Aorta (tissue), 5 donors: ENCODE data around the gene SCNN1B. TPM values are rescaled to one million over a fixed set of nuclear protein-coding genes. Genes with fewer than 3 reads are reported as not detected.

Experiments used
- ATAC-seq: fragments of 200-7000 bp; cut with Tn5 transposase; one replicate; pipeline ENCODE4 v1.9.1; 2022; ENCODE audit warnings: moderate library complexity; ENCODE audit not compliant: low FRiP score
- DNase-seq, 2 donors: peaks; one replicate each; pipeline ENCODE4 v3.0.0-alpha.2; 2020
- H3K27ac ChIP-seq, 2 donors: one replicate each; pipeline ENCODE4 v1.5.1; 2013; ENCODE audit warnings: low read length in 2 of 2, mild to moderate bottlenecking in 2 of 2, moderate library complexity in 2 of 2, control low read depth in 1 of 2, inconsistent platforms in 1 of 2, low read depth in 1 of 2
- H3K27me3 ChIP-seq, 2 donors: one replicate each; pipeline ENCODE4 v1.6.1; 2013; ENCODE audit warnings: control low read depth in 1 of 2, low read length in 1 of 2, mild to moderate bottlenecking in 1 of 2, moderate library complexity in 1 of 2; ENCODE audit not compliant: insufficient read depth in 2 of 2, control insufficient read depth in 1 of 2
- H3K36me3 ChIP-seq, 2 donors: one replicate each; pipeline ENCODE4 v1.6.1; 2013; ENCODE audit warnings: control low read depth in 1 of 2, low read length in 1 of 2, mild to moderate bottlenecking in 1 of 2; ENCODE audit not compliant: insufficient read depth in 2 of 2, control insufficient read depth in 1 of 2
- H3K4me1 ChIP-seq, 2 donors: one replicate each; pipeline ENCODE4 v1.6.1; 2013; ENCODE audit warnings: low read length in 2 of 2, control low read depth in 1 of 2, mild to moderate bottlenecking in 1 of 2, moderate library complexity in 1 of 2; ENCODE audit not compliant: insufficient read depth in 2 of 2, control insufficient read depth in 1 of 2
- H3K4me3 ChIP-seq, 2 donors: one replicate each; pipeline ENCODE4 v1.5.1; 2013; ENCODE audit warnings: low read length in 2 of 2, control low read depth in 1 of 2, mild to moderate bottlenecking in 1 of 2
- H3K9me3 ChIP-seq: one replicate; pipeline ENCODE4 v1.6.1; 2013; ENCODE audit warnings: mild to moderate bottlenecking, low read length; ENCODE audit not compliant: control insufficient read depth
- WGBS, 2 donors: extraction: QIAGEN DNeasy Blood & Tissue Kit; methylation state at CpG; one replicate each; pipeline ENCODE4 v1.1.7; 2013; 5-methylcytosine and 5-hydroxymethylcytosine counted together
- intact Hi-C, 2 donors: fragments of 100-400 bp; cut with DNase I; formaldehyde crosslinking; loops; one replicate each; pipeline versions ENCODE4 v1.14.2 to v1.15.0; 2022
- polyA plus RNA-seq, 2 donors: library from polyadenylated mRNA; stranded (reverse); fragments of 200-250 nt; gene quantifications; one replicate each; pipeline ENCODE4 v1.2.3, GENCODE V29; 2013
- total RNA-seq, 2 donors: library from RNA; stranded (reverse); fragmentation: NEBNext Ultra II Directional; extraction: Animal tissue kit (Norgen Biotek cat#: 25700); gene quantifications; one replicate each; pipeline ENCODE4 v1.2.1, GENCODE V29; 2021
- donor health status: healthy with polysubstance abuse.
- donor health status: Bipolar disorder and iron deficiency.
- donor health status: DM: no; HTN: no; CAD: no.
- donor health status: DM: no; HTN: no; CAD: no.
- donor health status: DM: yes; HTN: yes; CAD: no.

Gene SCNN1B
- total and polyA plus RNA-seq, 4 donors, result 0.59 to 1.6 (median 1.2) TPM

- DNase-seq (peak in 1 of 2 donors; percentile 23), ATAC-seq (no peak)
- no peaks in the 10 kb centered on the region for H3K4me1 ChIP-seq
- H3K27me3 ChIP-seq, result no peaks in the 10 kb centered on the region
- no peaks in the 10 kb centered on the region for H3K36me3 ChIP-seq
- intact Hi-C loops, result no loop called here
- no peak overlapping the region for H3K27ac ChIP-seq
- peaks cover 2% of the 10 kb centered on the region for H3K9me3 ChIP-seq
- 91 to 96% methylated on average over 5 of the region's 5 CpGs for WGBS, 2 donors
- no peak overlapping the region for H3K4me3 ChIP-seq
These were observed 8.6 kb downstream of the SCNN1B start for GRCh38 chr16:23310744-23311143.

- 63 to 79% methylated on average over 2 of the region's 2 CpGs for WGBS, 2 donors
These were observed 14.1 kb downstream of the SCNN1B start for GRCh38 chr16:23316232-23316631.

GRCh38 chr16:23316634-23317265, 14.6 kb downstream of the SCNN1B start:
- H3K36me3 ChIP-seq, result no peaks in the 10 kb centered on the region
- no peaks in the 10 kb centered on the region for H3K4me1 ChIP-seq
- no peak overlapping the region for H3K4me3 ChIP-seq
- ATAC-seq, result no peak
- no peaks in the 10 kb centered on the region for H3K27me3 ChIP-seq
- H3K27ac ChIP-seq, result no peak overlapping the region
- no peaks in the 10 kb centered on the region for H3K9me3 ChIP-seq
- intact Hi-C loops, result no loop called here
- 76 to 87% methylated on average over 2 of the region's 2 CpGs for WGBS, 2 donors
- DNase-seq, result no peak

More at GRCh38 chr16:23316232-23316631, 14.1 kb downstream of the SCNN1B start:
- no peak overlapping the region for H3K27ac ChIP-seq
- ATAC-seq (no peak), DNase-seq (peak in 1 of 2 donors; percentile 0)
- no peaks in the 10 kb centered on the region for H3K4me1 ChIP-seq
- H3K27me3 ChIP-seq, result no peaks in the 10 kb centered on the region
- intact Hi-C loops, result no loop called here
- no peak overlapping the region for H3K4me3 ChIP-seq
- no peaks in the 10 kb centered on the region for H3K9me3 ChIP-seq
- H3K36me3 ChIP-seq, result no peaks in the 10 kb centered on the region

- ATAC-seq (no peak), DNase-seq (peak in 1 of 2 donors; percentile 30)
- Histone ChIP-seq H3K4me3 (no peak overlapping the region), H3K4me1 (no peaks in the 10 kb centered on the region), H3K27ac (no peak overlapping the region), H3K36me3 (no peaks in the 10 kb centered on the region), H3K27me3 (no peaks in the 10 kb centered on the region), H3K9me3 (no peaks in the 10 kb centered on the region)
- WGBS, 2 donors, result 15 to 23% methylated on average over 8 of the region's 8 CpGs
- intact Hi-C loops, result no loop called here
These were observed 15.2 kb downstream of the SCNN1B start for GRCh38 chr16:23317266-23317661.

- H3K9me3 ChIP-seq, result no peaks in the 10 kb centered on the region
- no peaks in the 10 kb centered on the region for H3K4me1 ChIP-seq
- H3K27me3 ChIP-seq, result no peaks in the 10 kb centered on the region
- ATAC-seq (no peak), DNase-seq (peak in 1 of 2 donors; percentile 56)
- intact Hi-C loops, result no loop called here
- no peak overlapping the region for H3K4me3 ChIP-seq
- WGBS, 2 donors, result 50 to 54% methylated on average over 2 of the region's 2 CpGs
- H3K27ac ChIP-seq, result no peak overlapping the region
- H3K36me3 ChIP-seq, result no peaks in the 10 kb centered on the region
These were observed 15.6 kb downstream of the SCNN1B start for GRCh38 chr16:23317751-23318150.

GRCh38 chr16:23318639-23319038, 16.5 kb downstream of the SCNN1B start:
- no peaks in the 10 kb centered on the region for H3K36me3 ChIP-seq
- H3K9me3 ChIP-seq, result no peaks in the 10 kb centered on the region
- H3K4me3 ChIP-seq, result no peak overlapping the region
- H3K27me3 ChIP-seq, result no peaks in the 10 kb centered on the region
- peak in 1 of 2 donors; percentile 5 for DNase-seq
- intact Hi-C loops, result no loop called here
- H3K4me1 ChIP-seq, result no peaks in the 10 kb centered on the region
- 86 to 90% methylated on average over 2 of the region's 2 CpGs for WGBS, 2 donors
- no peak for ATAC-seq
- no peak overlapping the region for H3K27ac ChIP-seq

- no peaks in the 10 kb centered on the region for H3K27me3 ChIP-seq
- DNase-seq (no peak), ATAC-seq (no peak)
- H3K4me1 ChIP-seq, result no peaks in the 10 kb centered on the region
- 81 to 85% methylated on average over 15 of the region's 15 CpGs for WGBS, 2 donors
- H3K9me3 ChIP-seq, result no peaks in the 10 kb centered on the region
- H3K4me3 ChIP-seq, result no peak overlapping the region
- no peak overlapping the region for H3K27ac ChIP-seq
- no peaks in the 10 kb centered on the region for H3K36me3 ChIP-seq
- intact Hi-C loops, result no loop called here
These were observed 17.9 kb downstream of the SCNN1B start for GRCh38 chr16:23319861-23320615.

- intact Hi-C loops, result no loop called here
- DNase-seq, result no peak
- 72 to 74% methylated on average over 7 of the region's 7 CpGs for WGBS, 2 donors
- no peak for ATAC-seq
- Histone ChIP-seq H3K27me3 (no peaks in the 10 kb centered on the region), H3K4me1 (no peaks in the 10 kb centered on the region), H3K4me3 (no peak overlapping the region), H3K9me3 (no peaks in the 10 kb centered on the region), H3K27ac (no peak overlapping the region), H3K36me3 (no peaks in the 10 kb centered on the region)
These were observed 18.6 kb downstream of the SCNN1B start for GRCh38 chr16:23320693-23321092.
